Osteocyte (in vitro differentiated cells): ENCODE data around the gene VAC14. TPM values are rescaled to one million over a fixed set of nuclear protein-coding genes. Genes with fewer than 3 reads are reported as not detected.

Experiments used
- DNase-seq: peaks from one replicate; pipeline ENCODE4 v3.0.0; 2021; ENCODE audit warnings: mixed read lengths; ENCODE audit not compliant: unreplicated experiment; ENCODE audit errors: extremely low spot score
- H3K27ac Mint-ChIP-seq: one replicate; pipeline ENCODE4 v1.8.0; 2021; ENCODE audit warnings: mild to moderate bottlenecking, mixed read lengths; ENCODE audit not compliant: unreplicated experiment
- H3K27me3 Mint-ChIP-seq: one replicate; pipeline ENCODE4 v1.8.0; 2021; ENCODE audit warnings: mixed read lengths; ENCODE audit not compliant: unreplicated experiment
- H3K36me3 Mint-ChIP-seq: one replicate; pipeline ENCODE4 v1.8.0; 2021; ENCODE audit warnings: mixed read lengths; ENCODE audit not compliant: unreplicated experiment
- H3K4me1 Mint-ChIP-seq: one replicate; pipeline ENCODE4 v1.8.0; 2021; ENCODE audit warnings: mixed read lengths; ENCODE audit not compliant: unreplicated experiment
- H3K4me3 Mint-ChIP-seq: one replicate; pipeline ENCODE4 v1.8.0; 2021; ENCODE audit warnings: mild to moderate bottlenecking, moderate library complexity, mixed read lengths; ENCODE audit not compliant: unreplicated experiment
- H3K9me3 Mint-ChIP-seq: one replicate; pipeline ENCODE4 v1.8.0; 2021; ENCODE audit warnings: mixed read lengths; ENCODE audit not compliant: unreplicated experiment
- CTCF ChIP-seq: fragments of 200-600 bp; sonication (generic); IDR thresholded peaks from 2 replicates; pipeline ENCODE4 v1.5.0; 2021; ENCODE audit warnings: antibody characterized with exemption, mild to moderate bottlenecking, moderate library complexity
- total RNA-seq: library from RNA; stranded (reverse); gene quantifications from 2 replicates; pipeline ENCODE4 v1.2.1, GENCODE V29; 2021

VAC14 gene
- total RNA-seq, 1 donor from 2014 or later: 44.5 TPM

DNA sequence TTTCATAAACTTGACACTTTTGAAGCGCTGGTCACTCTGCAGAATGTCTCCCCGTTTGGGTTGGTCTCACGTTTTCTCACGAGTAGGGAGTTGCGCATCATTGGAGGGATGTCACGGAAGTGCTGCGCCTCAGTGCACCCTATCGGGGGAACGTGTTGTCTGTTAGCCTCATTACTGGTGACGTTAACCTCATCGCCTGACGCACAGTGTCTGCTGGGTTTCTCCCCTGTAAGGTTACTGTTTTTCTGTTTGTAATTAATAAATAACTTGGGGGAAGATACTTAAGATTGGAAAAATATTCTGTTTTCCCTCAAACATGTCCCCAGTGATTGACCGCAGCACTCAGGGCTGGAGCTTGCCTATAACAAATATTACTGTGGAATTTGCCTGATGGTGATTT lies 26.7 kb downstream of the VAC14 start:
- Mint-ChIP-seq H3K27me3 (no peaks in the 10 kb centered on the region), H3K27ac (no peak overlapping the region), H3K4me1 (peaks cover 22% of the 10 kb centered on the region), H3K36me3 (peaks cover 28% of the 10 kb centered on the region), H3K4me3 (no peak overlapping the region), H3K9me3 (no peaks in the 10 kb centered on the region)
- TF ChIP-seq CTCF: no peak
- no peak for DNase-seq

- peaks cover 19% of the 10 kb centered on the region for H3K4me1 Mint-ChIP-seq
- H3K9me3 Mint-ChIP-seq: no peaks in the 10 kb centered on the region
- no peak overlapping the region for H3K4me3 Mint-ChIP-seq
- no peaks in the 10 kb centered on the region for H3K27me3 Mint-ChIP-seq
- peaks cover 24% of the 10 kb centered on the region for H3K36me3 Mint-ChIP-seq
- no peak for DNase-seq
- H3K27ac Mint-ChIP-seq: no peak overlapping the region
- no peak for TF ChIP-seq CTCF
These were observed 28.5 kb downstream of the VAC14 start for GRCh38 chr16:70772493-70772892.

DNA sequence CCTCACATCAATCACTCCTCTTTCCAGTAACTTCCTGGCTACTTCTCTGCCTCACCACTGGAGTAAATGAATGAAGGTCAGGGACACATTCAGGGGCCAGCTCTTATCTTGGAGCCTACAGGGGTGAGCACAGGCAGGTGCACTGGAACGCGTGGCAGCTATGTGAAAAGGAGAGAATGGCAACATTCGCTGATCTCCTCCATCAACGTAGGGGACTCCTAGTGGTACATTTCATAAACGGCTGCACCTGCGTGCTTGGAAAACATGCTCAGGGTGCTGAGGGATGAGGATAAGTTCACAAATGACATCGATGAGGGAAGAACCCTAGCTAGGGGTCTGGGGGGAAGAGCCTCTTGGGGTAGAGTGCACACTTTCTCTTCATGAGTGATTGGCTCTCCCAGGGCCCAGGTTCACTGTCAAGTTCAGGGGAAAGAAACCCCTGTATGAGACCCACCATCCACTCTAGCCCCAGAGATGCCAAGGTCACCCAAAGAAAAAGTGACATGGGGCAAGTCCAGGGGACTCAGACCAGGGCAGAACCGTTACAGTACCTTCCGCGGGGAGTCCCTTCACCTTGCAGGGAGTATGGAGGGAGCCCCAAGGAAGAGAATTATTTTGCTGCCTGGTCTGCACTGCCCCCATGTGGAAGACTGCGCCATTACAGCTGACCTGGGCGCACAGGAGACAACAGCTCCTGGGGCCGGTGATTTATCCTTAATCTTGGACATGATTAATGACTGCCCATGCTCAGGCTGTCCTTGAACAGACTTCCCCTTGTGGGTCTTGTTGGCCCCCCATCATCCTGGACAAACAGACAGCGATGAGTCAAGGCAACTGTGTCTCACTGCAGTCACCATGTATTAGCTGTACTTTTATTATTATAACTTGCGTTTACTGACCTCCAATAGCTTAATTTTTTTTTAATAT lies 30.1 kb downstream of the VAC14 start:
- H3K9me3 Mint-ChIP-seq: no peaks in the 10 kb centered on the region
- H3K27me3 Mint-ChIP-seq: no peaks in the 10 kb centered on the region
- no peak overlapping the region for H3K4me3 Mint-ChIP-seq
- H3K27ac Mint-ChIP-seq: peak overlapping the region; percentile 10
- peak; percentile 92 for TF ChIP-seq CTCF
- peaks cover 21% of the 10 kb centered on the region for H3K36me3 Mint-ChIP-seq
- H3K4me1 Mint-ChIP-seq: peaks cover 31% of the 10 kb centered on the region
- no peak for DNase-seq

GRCh38 chr16:70770291-70770625 lies 30.7 kb downstream of the VAC14 start:
- DNase-seq: no peak
- Mint-ChIP-seq H3K36me3 (peaks cover 21% of the 10 kb centered on the region), H3K9me3 (no peaks in the 10 kb centered on the region), H3K27ac (no peak overlapping the region), H3K4me1 (peaks cover 33% of the 10 kb centered on the region), H3K4me3 (no peak overlapping the region), H3K27me3 (no peaks in the 10 kb centered on the region)
- no peak for TF ChIP-seq CTCF

GRCh38 chr16:70769761-70770160 lies 31.2 kb downstream of the VAC14 start:
- no peak for TF ChIP-seq CTCF
- no peak overlapping the region for H3K4me3 Mint-ChIP-seq
- H3K27me3 Mint-ChIP-seq: no peaks in the 10 kb centered on the region
- peaks cover 33% of the 10 kb centered on the region for H3K4me1 Mint-ChIP-seq
- no peaks in the 10 kb centered on the region for H3K9me3 Mint-ChIP-seq
- DNase-seq: no peak
- peak overlapping the region; percentile 42 for H3K27ac Mint-ChIP-seq
- H3K36me3 Mint-ChIP-seq: peaks cover 17% of the 10 kb centered on the region
